AG04450 (cell line): ENCODE measurements around the gene GABRB1. TPM values are rescaled to one million over a fixed set of nuclear protein-coding genes. Genes with fewer than 3 reads are reported as not detected.

ENCODE experiments used
- CTCF ChIA-PET: fragments of 300-600, 350-600 bp; formaldehyde crosslinking; extraction: SDS; loops from one replicate; lab custom pipeline; 2022; ENCODE audit warnings: antibody characterized with exemption, inconsistent platforms; lab: Charles Lee
- POLR2A ChIA-PET: fragments of 350-600 bp; formaldehyde crosslinking; extraction: SDS; loops from one replicate; lab custom pipeline; 2021; ENCODE audit warnings: antibody characterized with exemption, inconsistent platforms; lab: Yijun Ruan, JAX
- DNase-seq: peaks from one replicate; pipeline ENCODE4 v3.0.0-alpha.2; 2011; ENCODE audit warnings: low read depth, low spot score
- H3K27ac ChIP-seq: one replicate; pipeline ENCODE4 v1.5.1; 2012; ENCODE audit warnings: low read depth, low read length, control low read depth
- H3K27me3 ChIP-seq: one replicate; pipeline ENCODE4 v1.6.0; 2012; ENCODE audit warnings: low read length; ENCODE audit not compliant: control insufficient read depth, insufficient read depth
- H3K4me3 ChIP-seq: 2 replicates; pipeline ENCODE4 v1.5.1; 2011; ENCODE audit warnings: mild to moderate bottlenecking, low read depth, low read length, control low read depth
- H3K9me3 ChIP-seq: 2 replicates; pipeline ENCODE4 v1.5.1; 2012; ENCODE audit warnings: low read length; ENCODE audit not compliant: control insufficient read depth, insufficient read depth
- CTCF ChIP-seq: IDR thresholded peaks from 2 replicates; pipeline ENCODE4 v1.5.1; 2011; ENCODE audit warnings: low read depth, low read length, control low read depth, inconsistent platforms
- polyA minus RNA-seq: library from RNA; depleted of rRNA, polyadenylated mRNA; stranded (reverse); fragments of >200 nt; gene quantifications from 2 replicates; pipeline ENCODE4 v1.2.3, GENCODE V29; 2011; rRNA and poly(A)+ RNA removed
- polyA plus RNA-seq: library from polyadenylated mRNA; depleted of rRNA; stranded (reverse); fragments of >200 nt; gene quantifications from 2 replicates; pipeline ENCODE4 v1.2.3, GENCODE V29; 2011; rRNA removed

Gene GABRB1
- polyA plus RNA-seq (7.1 and 8.1 TPM in 2 replicates), polyA minus RNA-seq (18.2 and 23.1 TPM in 2 replicates)

DNA sequence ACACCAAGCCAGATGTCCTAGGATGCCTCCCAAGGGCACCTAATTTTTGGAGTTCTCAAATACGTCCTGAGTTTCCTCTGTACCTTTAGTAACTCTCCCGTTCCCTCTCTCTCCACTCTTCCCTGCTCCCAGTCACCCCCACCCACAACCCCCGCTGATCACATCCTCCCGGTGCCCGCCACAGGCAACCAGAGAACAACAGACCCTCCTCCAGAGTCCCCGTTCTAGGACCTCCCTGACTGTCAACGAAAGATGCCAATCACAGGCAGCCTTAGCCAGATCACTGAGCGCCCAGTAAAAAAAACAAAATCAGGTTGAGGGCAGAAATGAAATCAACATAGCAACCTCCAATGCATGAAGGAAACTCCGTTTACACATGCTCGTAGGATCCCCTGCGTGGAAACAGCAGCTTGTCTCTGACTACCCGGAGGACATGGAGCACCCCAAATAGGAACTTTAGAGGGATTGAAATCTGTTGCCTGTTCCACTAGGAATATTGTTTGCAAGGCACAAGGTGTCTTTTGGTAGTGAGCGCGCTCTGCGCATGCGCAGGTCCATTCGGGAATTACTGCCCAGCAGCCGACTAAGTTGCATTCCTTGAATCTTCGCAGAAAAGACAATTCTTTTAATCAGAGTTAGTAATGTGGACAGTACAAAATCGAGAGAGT is at the start of gene GABRB1:
Gene GABRB1 (plus strand): TSS at position 557 of the 668 bp plus-strand sequence.
- Histone ChIP-seq H3K4me3 (peak within 1 kb of the TSS; percentile 68), H3K27me3 (no peaks in the 10 kb centered on the region), H3K27ac (no peak within 1 kb of the TSS), H3K9me3 (no peaks in the 10 kb centered on the region)
- ChIA-PET CTCF (interaction anchor here (0.6 kb wide), 1 partner anchor 479 kb away, joined by 3 read pairs; no protein-coding TSS in a partner anchor), POLR2A (no interaction called here)
- peak; percentile 30 for DNase-seq
- no peak for TF ChIP-seq CTCF

GRCh38 chr4:46984781-46985180 is 46.6 kb upstream of the GABRB1 start:
- TF ChIP-seq CTCF: no peak
- no peak overlapping the region for H3K27ac ChIP-seq
- H3K9me3 ChIP-seq: no peaks in the 10 kb centered on the region
- DNase-seq: no peak
- CTCF ChIA-PET: no interaction called here
- POLR2A ChIA-PET: no interaction called here
- peaks cover 3% of the 10 kb centered on the region for H3K27me3 ChIP-seq
- no peak overlapping the region for H3K4me3 ChIP-seq

DNA sequence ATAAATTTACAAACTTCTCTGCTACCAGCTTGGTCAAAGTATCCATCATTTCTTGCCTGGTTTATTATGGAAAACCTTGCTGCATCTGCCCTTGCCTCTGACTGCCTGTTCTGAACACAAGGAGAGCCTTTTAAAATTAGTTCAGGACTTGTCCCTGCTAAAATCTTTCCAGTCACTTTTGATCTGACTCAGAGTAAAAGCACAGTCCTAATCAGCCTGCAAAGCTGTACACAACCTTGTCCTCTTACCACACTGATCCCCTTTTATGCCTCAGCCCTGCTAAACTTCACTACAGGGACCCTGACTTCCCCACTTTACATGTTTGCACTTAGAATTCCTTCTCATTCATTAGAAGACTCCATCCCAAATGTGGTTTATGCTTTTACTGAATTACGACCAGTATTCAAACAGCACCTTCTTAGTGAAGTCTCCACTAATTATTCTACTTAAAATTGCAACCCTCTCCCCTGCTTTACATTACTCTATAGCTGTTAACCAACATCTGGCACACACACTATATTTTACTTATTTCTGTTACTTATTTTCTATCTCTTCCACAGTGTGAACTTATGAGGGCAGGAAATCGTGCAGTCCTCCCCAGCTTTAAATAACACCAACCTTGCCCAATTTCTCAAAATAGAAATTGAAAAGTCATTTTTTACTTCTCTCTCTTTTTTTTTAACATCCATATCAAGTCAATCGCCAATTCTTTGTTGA is 44.3 kb upstream of the GABRB1 start:
- DNase-seq: no peak
- ChIA-PET CTCF (no interaction called here), POLR2A (no interaction called here)
- no peak overlapping the region for H3K27ac ChIP-seq
- H3K27me3 ChIP-seq: peaks cover 5% of the 10 kb centered on the region
- TF ChIP-seq CTCF: no peak
- no peaks in the 10 kb centered on the region for H3K9me3 ChIP-seq
- H3K4me3 ChIP-seq: no peak overlapping the region

DNA sequence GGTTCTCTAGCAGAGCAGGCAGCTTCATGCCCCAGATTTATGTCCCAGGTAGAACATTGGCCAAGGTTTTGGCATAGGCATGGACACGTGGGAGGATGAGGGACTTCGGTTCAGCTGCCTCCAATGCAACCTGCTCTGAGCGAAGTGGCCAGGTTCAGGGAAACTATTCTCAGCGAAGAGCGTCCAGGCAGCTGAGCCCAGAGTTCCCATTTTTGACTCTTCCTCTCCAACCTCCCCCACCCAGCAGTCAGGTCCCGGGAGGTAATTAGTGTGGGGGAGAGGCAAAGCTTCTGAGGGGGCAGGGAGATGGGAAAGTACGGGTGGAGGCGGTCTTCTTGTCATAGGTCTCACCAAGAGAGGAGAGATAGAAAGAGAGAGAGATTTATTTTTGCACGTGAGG is 39.0 kb upstream of the GABRB1 start:
- Histone ChIP-seq H3K9me3 (no peaks in the 10 kb centered on the region; the same call in 1 of the 2 replicates), H3K27ac (no peak overlapping the region), H3K4me3 (no peak overlapping the region), H3K27me3 (peaks cover 26% of the 10 kb centered on the region)
- ChIA-PET CTCF (no interaction called here), POLR2A (no interaction called here)
- no peak for TF ChIP-seq CTCF
- DNase-seq: no peak
